ENCODE data around the gene EIF2B5.

Gene EIF2B5

DNA sequence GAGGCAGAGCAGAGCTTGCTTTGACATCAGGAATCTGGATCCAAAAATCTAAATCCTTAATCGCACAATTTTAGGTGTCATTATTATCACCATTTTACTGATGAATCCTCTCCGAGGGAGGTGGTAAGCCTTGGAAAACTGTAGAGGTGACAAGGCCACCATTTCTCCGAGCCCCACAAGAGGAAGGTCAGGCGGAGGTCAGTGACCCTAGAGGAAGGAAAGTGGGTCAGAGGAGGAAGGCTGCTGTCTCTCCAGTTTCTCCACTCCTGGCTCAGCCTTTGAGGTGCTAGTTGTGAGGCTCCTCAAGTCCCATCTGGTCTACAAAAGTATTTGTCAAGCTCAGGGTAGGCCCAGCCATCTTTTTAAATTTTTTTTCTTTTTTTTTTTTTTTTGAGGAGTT lies 23.2 kb downstream of the EIF2B5 start:
- TF ChIP-seq SIN3A (IDR thresholded peaks at IDR 0.05; ENCODE audit: borderline replicate concordance, insufficient read depth, low read length) (no peak), POLR2AphosphoS5 (IDR thresholded peaks at IDR 0.05; ENCODE audit: low read depth, low read length) (no peak), FOXP2 (optimal IDR thresholded peaks at IDR 0.05; ENCODE audit: borderline replicate concordance, extremely low read depth, extremely low read length, insufficient read depth) (no peak), TAF1 (IDR thresholded peaks at IDR 0.05; ENCODE audit: borderline replicate concordance, insufficient read depth, low read length) (no peak)
- TF ChIP-seq, protein P1, sequence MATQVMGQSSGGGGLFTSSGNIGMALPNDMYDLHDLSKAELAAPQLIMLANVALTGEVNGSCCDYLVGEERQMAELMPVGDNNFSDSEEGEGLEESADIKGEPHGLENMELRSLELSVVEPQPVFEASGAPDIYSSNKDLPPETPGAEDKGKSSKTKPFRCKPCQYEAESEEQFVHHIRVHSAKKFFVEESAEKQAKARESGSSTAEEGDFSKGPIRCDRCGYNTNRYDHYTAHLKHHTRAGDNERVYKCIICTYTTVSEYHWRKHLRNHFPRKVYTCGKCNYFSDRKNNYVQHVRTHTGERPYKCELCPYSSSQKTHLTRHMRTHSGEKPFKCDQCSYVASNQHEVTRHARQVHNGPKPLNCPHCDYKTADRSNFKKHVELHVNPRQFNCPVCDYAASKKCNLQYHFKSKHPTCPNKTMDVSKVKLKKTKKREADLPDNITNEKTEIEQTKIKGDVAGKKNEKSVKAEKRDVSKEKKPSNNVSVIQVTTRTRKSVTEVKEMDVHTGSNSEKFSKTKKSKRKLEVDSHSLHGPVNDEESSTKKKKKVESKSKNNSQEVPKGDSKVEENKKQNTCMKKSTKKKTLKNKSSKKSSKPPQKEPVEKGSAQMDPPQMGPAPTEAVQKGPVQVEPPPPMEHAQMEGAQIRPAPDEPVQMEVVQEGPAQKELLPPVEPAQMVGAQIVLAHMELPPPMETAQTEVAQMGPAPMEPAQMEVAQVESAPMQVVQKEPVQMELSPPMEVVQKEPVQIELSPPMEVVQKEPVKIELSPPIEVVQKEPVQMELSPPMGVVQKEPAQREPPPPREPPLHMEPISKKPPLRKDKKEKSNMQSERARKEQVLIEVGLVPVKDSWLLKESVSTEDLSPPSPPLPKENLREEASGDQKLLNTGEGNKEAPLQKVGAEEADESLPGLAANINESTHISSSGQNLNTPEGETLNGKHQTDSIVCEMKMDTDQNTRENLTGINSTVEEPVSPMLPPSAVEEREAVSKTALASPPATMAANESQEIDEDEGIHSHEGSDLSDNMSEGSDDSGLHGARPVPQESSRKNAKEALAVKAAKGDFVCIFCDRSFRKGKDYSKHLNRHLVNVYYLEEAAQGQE (IDR thresholded peaks at IDR 0.05; ENCODE audit: insufficient read depth in 1 of 2, low read depth in 2 of 2, low read length in 2 of 2) = no peak

GRCh38 chr3:184160456-184160855 lies 25.3 kb downstream of the EIF2B5 start:
- TF ChIP-seq SIN3A (IDR thresholded peaks at IDR 0.05; ENCODE audit: borderline replicate concordance, insufficient read depth, low read length) (no peak), TAF1 (IDR thresholded peaks at IDR 0.05; ENCODE audit: borderline replicate concordance, insufficient read depth, low read length) (no peak), FOXP2 (optimal IDR thresholded peaks at IDR 0.05; ENCODE audit: borderline replicate concordance, extremely low read depth, extremely low read length, insufficient read depth) (no peak), POLR2AphosphoS5 (IDR thresholded peaks at IDR 0.05; ENCODE audit: low read depth, low read length) (no peak)
- TF ChIP-seq, protein P1 (IDR thresholded peaks at IDR 0.05; ENCODE audit: insufficient read depth in 1 of 2, low read depth in 2 of 2, low read length in 2 of 2) = no peak

DNA sequence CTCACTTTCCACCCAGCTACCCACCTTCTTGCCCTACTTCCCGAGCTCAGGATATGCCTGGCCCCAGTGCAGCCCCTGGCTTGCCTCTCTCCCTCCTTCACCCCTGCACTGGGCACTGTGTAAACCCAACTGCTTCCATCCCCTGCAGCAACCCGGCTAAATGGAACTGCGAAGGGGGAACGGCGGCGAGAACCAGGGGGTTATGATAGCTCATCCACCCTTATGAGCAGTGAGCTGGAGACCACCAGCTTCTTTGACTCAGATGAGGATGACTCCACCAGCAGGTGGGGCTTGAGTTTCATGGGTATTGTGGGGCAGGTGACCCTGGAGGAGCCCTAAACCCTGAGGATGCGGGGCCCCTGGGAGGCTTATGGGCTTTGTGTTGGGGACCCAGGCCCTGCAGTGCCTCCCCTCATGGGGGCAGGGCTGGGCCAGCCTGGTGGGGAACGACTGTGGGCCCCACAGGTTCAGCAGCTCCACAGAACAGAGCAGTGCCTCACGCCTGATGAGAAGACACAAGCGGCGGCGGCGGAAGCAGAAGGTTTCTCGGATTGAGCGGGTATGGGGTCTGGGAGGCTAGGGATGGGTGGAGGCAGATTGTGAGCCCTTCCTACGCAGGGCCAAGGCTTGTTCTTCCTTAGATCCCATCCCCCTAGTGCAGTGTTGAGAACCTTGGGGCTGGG lies 29.6 kb downstream of the EIF2B5 start:
- no peak for TF ChIP-seq TAF1 (IDR thresholded peaks at IDR 0.05; ENCODE audit: borderline replicate concordance, insufficient read depth, low read length)
- TF ChIP-seq SIN3A (IDR thresholded peaks at IDR 0.05; ENCODE audit: borderline replicate concordance, insufficient read depth, low read length) = no peak
- TF ChIP-seq FOXP2 (optimal IDR thresholded peaks at IDR 0.05; ENCODE audit: borderline replicate concordance, extremely low read depth, extremely low read length, insufficient read depth) = no peak
- TF ChIP-seq POLR2AphosphoS5 (IDR thresholded peaks at IDR 0.05; ENCODE audit: low read depth, low read length) = no peak
- TF ChIP-seq, protein P1 (IDR thresholded peaks at IDR 0.05; ENCODE audit: insufficient read depth in 1 of 2, low read depth in 2 of 2, low read length in 2 of 2) = no peak

- TF ChIP-seq SIN3A (IDR thresholded peaks at IDR 0.05; ENCODE audit: borderline replicate concordance, insufficient read depth, low read length) = no peak
- TF ChIP-seq, protein P1 (IDR thresholded peaks at IDR 0.05; ENCODE audit: insufficient read depth in 1 of 2, low read depth in 2 of 2, low read length in 2 of 2) = no peak
- TF ChIP-seq TAF1 (IDR thresholded peaks at IDR 0.05; ENCODE audit: borderline replicate concordance, insufficient read depth, low read length) = no peak
- TF ChIP-seq POLR2AphosphoS5 (IDR thresholded peaks at IDR 0.05; ENCODE audit: low read depth, low read length) = no peak
- no peak for TF ChIP-seq FOXP2 (optimal IDR thresholded peaks at IDR 0.05; ENCODE audit: borderline replicate concordance, extremely low read depth, extremely low read length, insufficient read depth)
Measured at GRCh38 chr3:184165543-184165942, 30.4 kb downstream of the EIF2B5 start.

Data from PFSK-1 (cell line).